ENCODE data around the gene RREB1. TPM values are rescaled to one million over a fixed set of nuclear protein-coding genes. Genes with fewer than 3 reads are reported as not detected.

The RREB1 gene
- total RNA-seq, 2 donors from 2014 or later, result 58.4 to 71.0 TPM

- TF ChIP-seq CTCF (IDR thresholded peaks at IDR 0.05) (no peak), POLR2A (IDR thresholded peaks at IDR 0.05) (no peak), POLR2AphosphoS5 (IDR thresholded peaks at IDR 0.05) (no peak)
- no peak for DNase-seq (ENCODE audit: low spot score)
- intact Hi-C loops (cut with DNase I), result no loop called here
- H3K27ac ChIP-seq, result no peak overlapping the region
- H3K9me3 ChIP-seq, result no peaks in the 10 kb centered on the region
- 59% methylated on average over 2 of the region's 2 CpGs for WGBS
- no peaks in the 10 kb centered on the region for H3K27me3 ChIP-seq (replicated peaks; ENCODE audit: insufficient read depth)
- H3K36me3 ChIP-seq, result no peaks in the 10 kb centered on the region
- H3K4me3 ChIP-seq, result no peak overlapping the region
- no peaks in the 10 kb centered on the region for H3K4me1 ChIP-seq (replicated peaks)
Measured at GRCh38 chr6:7283676-7284075, 175.9 kb downstream of the RREB1 start.

- Histone ChIP-seq H3K36me3 (no peaks in the 10 kb centered on the region), H3K27me3 (replicated peaks; ENCODE audit: insufficient read depth) (no peaks in the 10 kb centered on the region), H3K27ac (no peak overlapping the region), H3K9me3 (no peaks in the 10 kb centered on the region), H3K4me3 (no peak overlapping the region), H3K4me1 (replicated peaks) (no peaks in the 10 kb centered on the region)
- intact Hi-C loops (cut with DNase I), result no loop called here
- TF ChIP-seq POLR2A (IDR thresholded peaks at IDR 0.05) (no peak), CTCF (IDR thresholded peaks at IDR 0.05) (no peak), POLR2AphosphoS5 (IDR thresholded peaks at IDR 0.05) (no peak)
- no peak for DNase-seq (ENCODE audit: low spot score)
- 96% methylated on average over 6 of the region's 6 CpGs for WGBS
Measured at GRCh38 chr6:7285416-7285815, 177.7 kb downstream of the RREB1 start.

- H3K36me3 ChIP-seq, result peaks cover 0 to 6% of the 10 kb centered on the region in 2 donors
- TF ChIP-seq POLR2A (IDR thresholded peaks at IDR 0.05), result no peak
- TF ChIP-seq POLR2AphosphoS5 (IDR thresholded peaks at IDR 0.05), result no peak
- TF ChIP-seq CTCF (IDR thresholded peaks at IDR 0.05), result no peak
Measured at GRCh38 chr6:7290079-7290478, 182.3 kb downstream of the RREB1 start.

GRCh38 chr6:7292596-7293255 lies 185.0 kb downstream of the RREB1 start:
- no peak overlapping the region for H3K4me3 ChIP-seq
- 76% methylated on average over 6 of the region's 6 CpGs for WGBS
- DNase-seq (ENCODE audit: low spot score), result no peak
- H3K36me3 ChIP-seq, result peaks cover 0 to 6% of the 10 kb centered on the region in 2 donors
- H3K27ac ChIP-seq, result no peak overlapping the region
- H3K9me3 ChIP-seq, result no peaks in the 10 kb centered on the region
- no peak for TF ChIP-seq POLR2A (IDR thresholded peaks at IDR 0.05)
- no peak for TF ChIP-seq CTCF (IDR thresholded peaks at IDR 0.05)
- no peak for TF ChIP-seq POLR2AphosphoS5 (IDR thresholded peaks at IDR 0.05)
- intact Hi-C loops (cut with DNase I), result no loop called here
- H3K27me3 ChIP-seq (replicated peaks; ENCODE audit: insufficient read depth), result no peaks in the 10 kb centered on the region
- H3K4me1 ChIP-seq (replicated peaks), result no peaks in the 10 kb centered on the region

More at GRCh38 chr6:7290079-7290478, 182.3 kb downstream of the RREB1 start:
- Histone ChIP-seq H3K9me3 (no peaks in the 10 kb centered on the region), H3K27ac (no peak overlapping the region), H3K27me3 (replicated peaks; ENCODE audit: insufficient read depth) (no peaks in the 10 kb centered on the region), H3K4me1 (replicated peaks) (no peaks in the 10 kb centered on the region), H3K4me3 (no peak overlapping the region)
- DNase-seq (ENCODE audit: low spot score), result no peak
- intact Hi-C loops (cut with DNase I), result no loop called here
- 89% methylated on average over 1 of the region's 1 CpG for WGBS

GRCh38 chr6:7295916-7296315 lies 188.2 kb downstream of the RREB1 start:
- intact Hi-C loops (cut with DNase I), result no loop called here
- WGBS, result 95% methylated on average over 3 of the region's 3 CpGs
- peaks cover 0 to 8% of the 10 kb centered on the region in 2 donors for H3K36me3 ChIP-seq

More at GRCh38 chr6:7295916-7296315, 188.2 kb downstream of the RREB1 start:
- Histone ChIP-seq H3K4me1 (replicated peaks) (no peaks in the 10 kb centered on the region), H3K27ac (no peak overlapping the region), H3K4me3 (no peak overlapping the region), H3K9me3 (no peaks in the 10 kb centered on the region), H3K27me3 (replicated peaks; ENCODE audit: insufficient read depth) (no peaks in the 10 kb centered on the region)
- TF ChIP-seq POLR2AphosphoS5 (IDR thresholded peaks at IDR 0.05) (no peak), POLR2A (IDR thresholded peaks at IDR 0.05) (no peak), CTCF (IDR thresholded peaks at IDR 0.05) (no peak)
- DNase-seq (ENCODE audit: low spot score), result no peak

All from prostate gland (tissue), 2 donors.